Panc1 (cell line): Measurements from ENCODE around the gene UBAP2.

Source experiments
- CTCF ChIP-seq: fragments of 450-650 bp; IDR thresholded peaks from 2 replicates; pipeline ENCODE4 v1.5.1; 2017; ENCODE audit warnings: mild to moderate bottlenecking
- POLR2AphosphoS5 ChIP-seq: IDR thresholded peaks from 2 replicates; pipeline ENCODE4 v1.6.1; 2012; ENCODE audit warnings: mild to moderate bottlenecking, low read depth, low read length, moderate library complexity
- REST ChIP-seq, 2 experiments: IDR thresholded peaks; 2 replicates each; pipeline ENCODE4 v1.6.1; 2011 to 2012; ENCODE audit warnings: low read depth in 2 of 2, control low read depth in 1 of 2, low read length in 1 of 2, mild to moderate bottlenecking in 1 of 2, moderate library complexity in 1 of 2; ENCODE audit not compliant: insufficient read depth in 1 of 2
- SIN3A ChIP-seq: IDR thresholded peaks from 2 replicates; pipeline ENCODE4 v1.6.1; 2012; ENCODE audit warnings: low read depth, mild to moderate bottlenecking, low read length, moderate library complexity, borderline replicate concordance; ENCODE audit not compliant: insufficient read depth

- TF ChIP-seq CTCF (no peak), POLR2AphosphoS5 (no peak), SIN3A (no peak), REST (IDR thresholded peaks at IDR 0.05; ENCODE audit: insufficient read depth in 1 of 2, low read depth in 2 of 2, low read length in 1 of 2) (no peak)
Observed at GRCh38 chr9:33907347-33907746, 141.3 kb downstream of the UBAP2 start.
